GDM1 (cell line): ENCODE measurements around the gene IQCE.

ENCODE experiments used
- DNase-seq: peaks from one replicate; lab custom pipeline; 2025; lab: John Stamatoyannopoulos, UW

IQCE gene

DNA sequence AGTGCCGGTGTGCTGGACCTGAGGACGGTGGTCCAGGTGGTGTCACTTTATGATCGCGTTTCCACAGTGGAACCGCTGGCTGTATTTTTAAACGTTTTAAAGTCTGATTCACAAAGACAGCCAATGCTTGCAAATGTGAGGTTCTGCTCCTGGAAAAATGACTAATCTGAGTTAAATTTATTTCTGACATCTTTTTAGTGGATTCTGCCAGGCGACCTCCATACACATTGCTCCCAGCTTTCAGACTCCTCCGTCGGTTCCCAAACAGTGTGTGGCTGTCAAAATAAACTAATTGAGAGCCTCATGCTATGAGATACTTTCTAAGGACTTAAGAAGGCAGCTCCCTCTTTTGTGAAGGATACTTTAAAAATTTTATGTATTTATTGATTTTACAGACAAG is 60.3 kb downstream of the IQCE start:
- no peak for DNase-seq

DNA sequence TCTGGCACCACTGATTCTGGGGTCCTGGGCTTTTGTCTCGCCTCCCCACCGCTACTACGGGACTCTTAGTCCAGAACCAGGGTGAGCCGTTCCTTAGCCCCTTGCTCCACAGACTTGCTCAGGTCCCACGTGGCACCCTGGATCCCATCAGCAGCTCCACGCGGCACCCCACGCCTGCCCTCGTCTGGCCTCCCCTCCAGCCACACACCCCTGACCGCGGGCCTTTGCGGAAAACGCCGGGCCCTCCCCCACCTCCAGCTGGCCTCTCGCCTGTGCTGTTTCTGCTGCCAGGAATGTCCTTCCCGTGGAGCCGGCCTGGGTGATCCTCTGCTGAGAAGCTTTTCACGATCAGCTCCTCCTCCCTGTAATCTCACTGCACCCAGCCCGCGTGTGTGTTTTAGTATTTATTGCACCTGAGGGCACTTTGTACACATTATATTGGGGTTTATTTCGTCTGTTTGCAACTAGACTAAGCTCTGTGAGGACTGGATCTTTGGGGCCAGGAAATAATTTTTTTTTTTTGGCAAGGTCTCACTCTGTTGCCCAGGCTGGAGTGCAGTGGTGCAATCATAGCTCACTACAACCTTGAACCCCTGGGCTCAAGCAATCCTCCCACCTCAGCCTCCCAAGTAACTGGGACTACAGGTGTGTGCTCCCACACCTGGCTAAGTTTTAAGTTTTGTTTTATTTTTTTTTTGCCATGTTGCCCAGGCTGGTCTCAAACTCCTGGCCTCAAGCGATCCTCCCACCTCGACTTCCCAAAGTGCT is 62.5 kb downstream of the IQCE start:
- DNase-seq, result no peak

- no peak for DNase-seq
Measured at GRCh38 chr7:2621948-2622640, 63.3 kb downstream of the IQCE start.

DNA sequence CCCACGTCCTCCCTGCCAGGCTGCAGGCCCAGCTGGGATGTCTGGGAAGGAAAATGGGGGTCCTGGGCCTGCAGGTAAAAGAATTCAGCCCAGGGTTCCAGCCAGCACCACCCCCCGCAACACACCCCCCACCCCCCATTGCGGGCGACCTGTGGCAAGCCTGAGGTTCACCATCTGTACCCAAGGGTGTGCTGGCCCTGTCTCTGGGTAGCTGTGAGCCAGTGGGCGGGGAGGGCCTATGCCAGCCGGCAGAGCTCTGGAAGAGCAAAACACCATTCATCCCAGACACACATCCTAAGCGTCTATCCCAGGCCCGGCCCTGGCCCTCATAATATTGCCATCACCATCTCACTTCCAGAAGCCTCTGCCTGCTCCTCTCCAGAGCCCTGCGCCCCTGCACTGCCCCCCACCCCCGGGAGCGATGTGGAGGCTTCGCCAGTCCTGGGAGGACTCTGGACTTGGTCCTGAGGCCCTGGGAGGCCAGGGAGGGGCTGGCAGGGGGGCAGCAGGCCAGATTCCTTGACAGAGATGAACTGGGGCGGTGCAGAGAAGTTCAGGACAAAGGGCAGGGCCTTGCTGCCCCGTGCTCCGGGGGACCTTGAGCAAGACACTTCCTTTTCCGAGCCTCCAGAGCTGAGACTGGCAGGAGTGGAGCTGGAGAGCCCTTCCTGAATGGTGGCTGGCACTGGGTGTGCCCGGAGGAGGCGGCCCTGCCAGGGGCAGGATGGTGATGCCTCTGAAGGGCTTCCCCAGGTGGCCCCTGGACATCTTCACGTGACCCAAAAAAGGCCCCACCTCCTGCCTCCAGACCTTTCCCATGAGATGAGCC is 64.3 kb downstream of the IQCE start:
- no peak for DNase-seq

DNA sequence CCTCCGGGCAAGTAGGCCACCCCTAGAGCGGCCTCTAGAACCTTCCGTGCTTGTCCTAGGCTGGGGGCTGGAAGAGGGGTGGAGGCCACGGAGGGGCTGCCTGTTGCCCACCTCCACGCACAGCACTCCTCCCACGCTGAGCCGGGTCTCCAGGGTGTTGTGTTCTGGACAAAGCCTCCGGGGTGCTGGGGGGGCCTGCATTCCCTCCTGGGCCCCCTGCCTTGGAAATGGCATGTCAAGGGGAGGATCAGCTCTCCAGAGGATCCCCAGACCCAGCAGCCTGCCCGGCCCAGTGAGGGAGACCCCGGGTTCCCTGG is 64.9 kb downstream of the IQCE start:
- no peak for DNase-seq

- no peak for DNase-seq
Measured at GRCh38 chr7:2624293-2624886, 65.6 kb downstream of the IQCE start.

- DNase-seq, result no peak
Measured at GRCh38 chr7:2626498-2627117, 67.8 kb downstream of the IQCE start.

DNA sequence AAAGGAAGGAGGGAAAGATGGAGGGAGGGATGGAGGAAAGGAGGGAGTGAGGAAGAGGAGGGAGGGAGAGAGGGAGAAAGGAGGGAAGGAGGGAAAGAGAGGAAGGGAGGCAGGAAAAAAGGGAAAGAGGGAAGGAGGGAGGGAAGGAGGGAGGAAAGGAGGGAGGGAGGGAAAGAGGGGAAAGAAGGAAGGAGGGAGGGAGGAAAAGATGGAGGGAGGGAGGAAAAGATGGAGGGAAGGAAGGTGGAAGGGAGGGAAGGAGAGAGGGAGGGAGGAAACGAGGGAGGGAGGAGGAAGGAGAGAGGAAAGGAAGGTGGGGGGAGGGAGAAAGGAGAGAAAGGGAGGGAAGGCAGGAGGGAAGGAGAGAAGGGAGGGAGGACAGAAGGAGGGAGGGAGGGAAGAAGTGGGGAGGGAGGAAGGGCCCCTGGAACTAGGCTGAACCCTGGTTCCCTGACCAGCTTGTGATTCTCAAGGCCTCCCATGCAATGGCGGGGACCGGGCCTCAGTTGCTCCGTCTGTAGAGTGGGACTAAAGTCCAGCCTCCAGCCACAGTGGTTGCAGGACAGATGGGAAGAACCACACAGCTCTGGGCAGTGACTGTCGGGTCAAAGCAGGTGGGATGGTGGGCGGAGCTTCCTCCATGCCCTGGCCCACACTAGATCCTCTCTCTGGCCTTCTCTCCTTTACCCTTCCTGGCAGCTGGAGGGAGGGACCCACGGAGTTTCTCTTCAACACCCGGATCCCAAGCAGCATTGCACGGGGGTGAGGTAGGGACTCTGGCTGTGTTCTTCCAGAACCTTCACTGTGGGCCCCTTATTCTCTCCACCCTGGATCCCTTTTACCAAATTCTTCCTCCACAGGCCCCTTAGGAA is 68.7 kb downstream of the IQCE start:
- no peak for DNase-seq

DNA sequence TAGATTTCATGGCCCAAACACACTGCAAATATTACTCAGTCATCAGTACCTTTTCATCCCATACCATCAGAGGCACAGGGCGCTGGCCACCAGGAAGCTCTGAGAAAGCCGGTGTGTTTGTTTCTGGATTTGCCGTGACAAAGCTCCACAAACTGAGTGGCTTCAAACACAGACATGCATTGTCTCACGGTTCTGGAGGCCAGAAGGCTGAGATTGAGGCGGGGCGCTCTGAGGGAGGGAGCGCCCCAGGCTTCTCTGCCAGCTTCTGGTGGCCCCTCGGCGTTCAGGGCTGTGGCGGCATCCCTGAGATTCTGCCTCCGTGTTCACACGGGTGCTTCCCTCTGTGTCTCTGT is 69.3 kb downstream of the IQCE start:
- DNase-seq, result no peak

DNA sequence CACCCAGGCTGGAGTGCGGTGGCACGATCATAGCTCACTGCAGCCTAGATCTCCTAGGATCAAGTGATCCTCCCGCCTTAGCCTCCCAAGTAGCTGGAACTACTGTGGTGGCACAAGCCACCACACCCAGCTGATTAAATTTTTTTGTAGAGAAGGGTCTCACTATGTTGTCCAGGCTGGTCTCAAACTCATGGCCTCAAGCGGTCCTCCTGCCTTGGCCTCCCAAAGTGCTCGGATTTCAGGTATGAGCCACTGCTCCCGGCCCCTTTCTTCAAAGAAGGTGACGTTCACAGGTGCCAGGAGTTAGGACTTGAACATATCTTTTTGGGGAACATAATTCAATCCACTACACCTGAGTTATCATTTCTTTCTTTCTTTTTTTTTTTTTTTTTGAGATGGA is 70.1 kb downstream of the IQCE start:
- DNase-seq, result no peak

DNA sequence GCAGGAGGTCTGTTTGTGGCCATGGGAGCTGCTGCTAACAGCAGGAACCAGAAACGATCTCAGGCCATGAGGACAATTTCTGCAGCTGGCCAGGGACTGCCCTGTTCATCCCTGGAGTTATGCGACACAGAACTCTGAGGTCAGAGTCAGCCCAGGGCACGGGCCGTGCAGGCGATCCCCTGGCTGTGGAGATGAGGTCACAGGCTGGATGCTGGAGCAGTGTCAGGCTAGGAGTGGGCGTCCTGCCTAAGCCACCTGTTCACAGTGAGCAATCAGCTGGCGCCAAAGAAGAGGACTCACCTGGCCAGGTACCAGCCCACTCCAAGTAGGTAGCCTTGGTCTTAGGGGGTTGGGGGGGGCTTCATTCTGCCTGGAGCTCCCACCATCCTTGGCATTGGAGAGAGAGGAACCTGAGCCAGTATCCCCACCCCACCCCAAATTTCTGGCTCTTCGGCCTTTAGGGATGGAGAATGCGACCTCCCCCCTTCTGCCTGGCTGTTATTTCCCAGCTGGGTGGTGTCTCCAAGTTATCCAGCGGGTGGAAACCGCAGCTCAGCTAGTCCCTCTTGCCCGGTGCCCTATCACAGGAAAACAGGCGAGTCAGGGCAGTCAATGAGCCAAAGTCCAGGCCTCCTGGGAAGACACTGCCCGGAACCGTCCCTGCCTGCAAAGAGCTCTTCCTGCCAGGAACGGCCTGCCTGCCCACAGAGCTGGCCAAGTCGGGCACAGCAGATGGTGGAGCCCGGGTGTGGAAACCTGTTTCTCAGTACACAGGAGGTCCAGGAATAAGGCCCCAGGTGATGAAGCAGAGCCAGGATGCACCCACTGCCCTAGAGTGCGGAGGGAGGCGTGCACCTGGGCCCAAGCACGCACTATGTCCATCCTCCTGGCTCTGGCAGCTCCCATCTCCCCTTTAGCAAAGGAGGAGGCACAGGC is 71.2 kb downstream of the IQCE start:
- DNase-seq, result no peak

DNA sequence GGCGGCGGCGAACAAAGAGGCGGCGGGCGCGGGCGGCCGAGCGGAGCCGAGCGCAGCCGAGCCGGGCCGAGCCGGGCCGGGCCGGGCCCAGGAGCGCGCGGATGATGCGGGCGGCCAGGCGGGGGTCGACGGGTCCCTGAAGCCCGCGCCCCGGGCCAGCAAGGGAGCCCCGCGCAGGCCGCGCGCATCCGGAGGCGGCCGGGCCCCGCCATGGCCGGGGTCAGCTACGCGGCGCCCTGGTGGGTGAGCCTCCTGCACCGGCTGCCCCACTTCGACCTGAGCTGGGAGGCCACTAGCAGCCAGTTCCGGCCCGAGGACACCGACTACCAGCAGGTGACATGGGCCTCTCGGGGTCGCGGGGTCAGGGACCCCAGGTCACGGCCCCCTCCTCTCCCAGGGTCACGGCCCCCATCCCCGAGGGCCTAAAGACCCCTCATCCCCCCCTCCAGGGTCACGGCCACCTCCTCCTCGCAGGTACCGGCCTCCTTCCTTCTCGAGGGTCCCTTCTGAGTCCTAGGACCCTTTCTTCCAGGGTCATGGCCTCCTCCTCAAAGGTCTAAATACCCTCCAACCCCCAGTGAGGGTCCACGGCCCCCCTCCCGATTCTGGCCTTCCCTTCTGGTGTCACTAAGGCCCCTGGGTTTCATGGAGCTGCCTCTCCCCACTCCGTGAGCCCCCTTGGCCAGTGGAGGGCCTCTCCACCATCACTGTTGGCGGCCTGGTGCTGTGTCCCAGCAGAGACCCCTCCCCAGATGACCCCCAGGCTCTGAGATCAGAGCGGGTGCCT is 73.4 kb downstream of the IQCE start, which contains the start of gene TTYH3:
TSS of gene TTYH3 (plus strand) at position 41 of the 787 bp plus-strand sequence. CDS start at position 211, 170 bp downstream.
- no peak for DNase-seq

DNA sequence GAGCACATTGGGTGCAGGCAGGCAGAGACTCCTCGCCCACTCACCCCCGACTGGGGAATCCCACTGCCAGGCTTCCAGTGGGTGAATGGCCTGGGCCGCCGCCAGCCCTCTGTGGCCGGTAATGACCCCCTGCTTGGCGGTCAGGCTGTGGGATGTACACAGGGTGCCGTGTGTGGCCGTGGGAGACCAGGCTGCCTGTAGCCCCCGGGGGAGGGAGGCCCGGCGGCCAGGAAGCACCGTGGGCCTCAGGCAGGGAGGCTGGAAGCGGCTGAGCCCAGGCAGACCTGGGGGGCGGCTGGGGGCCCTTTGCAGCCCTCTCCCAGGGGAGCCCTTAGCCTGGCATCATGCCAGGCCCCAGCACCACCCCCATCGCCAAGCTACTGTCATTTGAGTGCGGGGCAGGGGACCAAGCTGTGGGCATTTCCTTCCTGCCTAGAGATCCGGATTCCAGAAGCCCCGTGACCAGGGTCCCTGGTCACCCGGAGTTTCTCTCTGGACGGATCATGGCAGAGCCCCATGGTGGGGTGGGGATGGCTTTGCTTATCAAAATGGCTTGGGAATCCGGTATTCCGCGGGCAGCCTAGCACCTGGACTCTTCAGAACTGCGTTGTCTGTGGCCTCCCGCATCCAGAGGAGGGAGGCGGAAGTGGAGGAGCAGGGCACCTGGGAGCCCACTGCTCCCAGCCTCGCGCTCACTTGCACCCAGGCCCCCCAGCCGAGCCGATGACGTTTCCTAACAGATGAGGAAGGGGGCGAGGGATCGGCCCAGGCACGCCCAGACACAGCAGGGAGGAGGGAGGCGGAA is 74.2 kb downstream of the IQCE start:
- DNase-seq, result peak; percentile 67

DNA sequence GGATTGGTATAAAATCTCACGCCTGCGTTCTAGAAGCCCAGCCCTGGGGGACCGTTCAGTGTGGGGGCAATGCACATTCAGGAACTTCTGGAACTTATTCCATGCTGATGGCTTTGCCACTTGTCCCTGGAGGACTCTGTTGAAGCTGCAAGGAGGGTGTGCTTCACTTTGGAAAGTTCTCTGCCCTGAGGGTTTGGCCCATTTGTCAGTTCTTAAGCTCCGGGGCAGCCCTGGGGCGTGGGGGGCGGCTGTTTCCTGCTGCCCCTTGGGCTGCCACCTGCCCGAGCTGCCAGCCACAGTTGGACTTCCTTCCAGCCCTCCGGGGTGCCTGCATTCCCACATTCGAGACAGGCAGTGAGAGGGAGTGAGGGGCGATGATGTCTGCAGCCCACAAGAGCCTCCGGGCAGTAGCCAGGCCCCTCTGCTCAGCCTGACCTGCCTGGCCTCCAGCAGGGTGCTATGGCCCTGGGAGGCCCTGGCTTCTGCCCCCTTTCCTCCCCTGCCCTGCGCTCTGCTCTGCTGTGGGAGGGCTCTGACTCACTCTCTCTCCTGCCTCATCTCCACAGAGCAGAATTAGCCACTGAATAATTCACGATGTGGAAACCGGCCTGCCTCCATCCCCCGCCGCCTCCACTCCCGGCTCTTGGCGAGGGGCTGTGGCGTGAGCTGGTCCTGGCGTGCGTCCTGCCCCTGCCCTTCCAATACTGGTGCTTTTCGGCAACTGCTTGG is 74.9 kb downstream of the IQCE start:
- DNase-seq, result no peak

DNA sequence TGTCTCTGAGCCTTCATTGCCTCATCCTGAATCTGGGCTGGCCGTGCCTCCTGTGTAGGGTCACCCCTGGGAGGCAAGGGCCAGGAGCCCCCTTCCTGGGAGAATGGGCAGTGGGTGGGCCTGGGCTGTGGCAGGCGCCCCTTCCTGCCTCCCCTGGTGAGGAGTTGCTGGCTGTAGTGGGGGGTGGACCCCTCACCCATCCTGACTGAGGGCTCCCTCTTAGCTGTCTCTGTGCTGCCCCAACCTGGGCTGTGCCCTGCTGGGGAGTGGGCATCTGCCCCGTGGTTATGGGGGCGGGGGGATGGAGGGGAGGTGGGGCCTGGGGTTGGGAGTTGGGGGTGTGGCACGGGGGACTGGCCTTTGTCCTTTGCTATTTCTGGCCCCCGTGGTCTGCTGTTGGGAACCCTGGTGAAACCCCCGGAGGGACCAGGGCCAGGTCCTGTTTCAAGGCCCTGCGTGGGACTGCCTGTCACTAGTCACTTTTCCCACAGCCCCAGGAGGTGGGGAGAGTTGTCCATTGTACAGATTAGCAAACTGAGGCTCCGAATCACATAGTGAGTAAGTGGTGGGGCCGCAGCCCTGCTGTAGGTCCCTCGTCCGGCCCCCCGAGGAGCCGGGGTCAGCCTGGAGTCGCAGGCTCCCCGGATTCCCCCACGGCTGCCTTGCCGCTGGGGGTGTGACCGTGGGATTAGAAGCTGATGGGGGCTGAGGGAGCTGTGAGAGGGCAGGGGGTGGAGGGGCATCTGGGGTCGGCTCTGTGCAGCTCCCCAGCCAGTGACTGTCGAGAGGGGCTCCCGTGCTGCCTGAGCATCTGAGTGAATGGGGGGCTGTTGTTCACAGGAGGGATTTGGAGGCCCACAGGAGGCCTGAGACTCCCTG is 75.7 kb downstream of the IQCE start:
- no peak for DNase-seq

- no peak for DNase-seq
Measured at GRCh38 chr7:2635148-2635668, 76.4 kb downstream of the IQCE start.
